Esophagus mucosa (tissue), 1 donor: ENCODE data around the gene PMPCA. TPM values are rescaled to one million over a fixed set of nuclear protein-coding genes. Genes with fewer than 3 reads are reported as not detected.
"Not testable (repeated sequence)": the region's sequence is repeated elsewhere in the genome, so short reads cannot be mapped to it uniquely, and the experiment has no call there.

ENCODE experiments used
- ATAC-seq: fragments of 200-7000 bp; cut with Tn5 transposase; one replicate; pipeline ENCODE4 v1.9.1; 2020
- total RNA-seq: library from RNA; stranded (reverse); gene quantifications from one replicate; pipeline ENCODE4 v1.2.4, GENCODE V29; 2023
- donor health status: DM: yes; HTN: yes; CAD: no.

The PMPCA gene
- total RNA-seq, 1 donor from 2014 or later = 29.4 TPM

- no peak for ATAC-seq
Observed at GRCh38 chr9:136395345-136396218, 14.9 kb upstream of the PMPCA start.

- no peak for ATAC-seq
Observed at GRCh38 chr9:136396219-136396515, 14.3 kb upstream of the PMPCA start.

GRCh38 chr9:136397643-136398042 lies 12.8 kb upstream of the PMPCA start:
- no peak for ATAC-seq

- ATAC-seq = no peak
Observed at GRCh38 chr9:136398286-136398685, 12.2 kb upstream of the PMPCA start.

GRCh38 chr9:136399176-136400037 lies 11.1 kb upstream of the PMPCA start:
- ATAC-seq = peak; percentile 23

- peak; percentile 84 for ATAC-seq
Observed at GRCh38 chr9:136400038-136400834, 10.2 kb upstream of the PMPCA start, which contains the start of gene SNAPC4. Gene SNAPC4 (minus strand): TSS chr9:136400170. CDS start chr9:136398428, 1,742 bp downstream.

GRCh38 chr9:136401173-136401922 lies 9.1 kb upstream of the PMPCA start:
- ATAC-seq = no peak

GRCh38 chr9:136402067-136402466 lies 8.4 kb upstream of the PMPCA start:
- no peak for ATAC-seq

- ATAC-seq = peak; percentile 7
Observed at GRCh38 chr9:136403538-136403914, 6.9 kb upstream of the PMPCA start.

- no peak for ATAC-seq
Observed at GRCh38 chr9:136403915-136404800, 6.3 kb upstream of the PMPCA start.

- ATAC-seq = no peak
Observed at GRCh38 chr9:136404801-136405136, 5.7 kb upstream of the PMPCA start.

- ATAC-seq = no peak
Observed at GRCh38 chr9:136405481-136405880, 5.0 kb upstream of the PMPCA start.

- not testable (repeated sequence) for ATAC-seq
Observed at GRCh38 chr9:136405904-136406303, 4.6 kb upstream of the PMPCA start.

- ATAC-seq = not testable (repeated sequence)
Observed at GRCh38 chr9:136407061-136407460, 3.4 kb upstream of the PMPCA start.

GRCh38 chr9:136407911-136408310 lies 2.5 kb upstream of the PMPCA start:
- ATAC-seq = no peak

GRCh38 chr9:136409557-136410455 lies 652 bp upstream of the PMPCA start:
- peak; percentile 30 for ATAC-seq

GRCh38 chr9:136411378-136411777 lies 920 bp downstream of the PMPCA start:
- no peak for ATAC-seq

GRCh38 chr9:136412962-136413361 lies 2.5 kb downstream of the PMPCA start:
- no peak for ATAC-seq

GRCh38 chr9:136416427-136416826 lies 6.0 kb downstream of the PMPCA start:
- no peak for ATAC-seq

- no peak for ATAC-seq
Observed at GRCh38 chr9:136416914-136417313, 6.5 kb downstream of the PMPCA start.
